Measurements from ENCODE around the gene ALPK1. TPM values are rescaled to one million over a fixed set of nuclear protein-coding genes. Genes with fewer than 3 reads are reported as not detected.

Gene ALPK1
- total and polyA plus RNA-seq, 2 of the 8 experiments (the other 6 are each of a cell fraction or from before 2014, with no cell fraction given) = 0.08 to 0.43 TPM

GRCh38 chr4:112374850-112375249 lies 77.7 kb downstream of the ALPK1 start (continued):
- no peak for TF ChIP-seq ATF2 (IDR thresholded peaks at IDR 0.05; ENCODE audit: low read length)
- no peak for TF ChIP-seq SAP30 (IDR thresholded peaks at IDR 0.05; ENCODE audit: insufficient read depth, insufficient replicate concordance, low read length)
- TF ChIP-seq PHF8 (conservative IDR thresholded peaks at IDR 0.05; ENCODE audit: low read depth, low read length) = no peak
- TF ChIP-seq YY1 (IDR thresholded peaks at IDR 0.05; ENCODE audit: low read depth, low read length) = no peak
- TF ChIP-seq CHD2 (IDR thresholded peaks at IDR 0.05; ENCODE audit: low read length) = no peak
- no peak for TF ChIP-seq TAF1 (IDR thresholded peaks at IDR 0.05; ENCODE audit: low read depth, low read length)
